KBM-7 (cell line): ENCODE data around the gene PPP2R2D.

Experiments used
- DNase-seq: peaks from one replicate; pipeline ENCODE4 v3.0.0-alpha.2; 2015
- in situ Hi-C: fragments of 300-500 bp; cut with MboI; formaldehyde crosslinking; loops from 2 replicates; pipeline ENCODE4 v1.14.3; 2020; ENCODE audit warnings: low sequenced_read_pairs, low pct_unique_long_range_greater_than_20kb, mixed read lengths

Gene PPP2R2D

GRCh38 chr10:131862548-131862947 lies 38.3 kb upstream of the PPP2R2D start:
- no peak for DNase-seq
- in situ Hi-C loops, result loop anchor here (25.0 kb wide), 1 partner anchor 1675 kb away; no protein-coding TSS in a partner anchor

GRCh38 chr10:131865223-131865917 lies 35.4 kb upstream of the PPP2R2D start:
- DNase-seq, result no peak
- in situ Hi-C loops, result loop anchor here (25.0 kb wide), 1 partner anchor 1678 kb away; no protein-coding TSS in a partner anchor

- in situ Hi-C loops, result loop anchor here (25.0 kb wide), 1 partner anchor 1679 kb away; no protein-coding TSS in a partner anchor
- no peak for DNase-seq
Measured at GRCh38 chr10:131866673-131867072, 34.1 kb upstream of the PPP2R2D start.

- DNase-seq, result no peak
- in situ Hi-C loops, result loop anchor here (25.0 kb wide), 1 partner anchor 1681 kb away; no protein-coding TSS in a partner anchor
Measured at GRCh38 chr10:131868436-131868835, 32.4 kb upstream of the PPP2R2D start.

GRCh38 chr10:131869344-131869743 lies 31.5 kb upstream of the PPP2R2D start:
- in situ Hi-C loops, result loop anchor here (25.0 kb wide), 1 partner anchor 1682 kb away; no protein-coding TSS in a partner anchor
- DNase-seq, result no peak

GRCh38 chr10:131870411-131870810 lies 30.4 kb upstream of the PPP2R2D start:
- DNase-seq, result no peak
- in situ Hi-C loops, result loop anchor here (25.0 kb wide), 1 partner anchor 1683 kb away; no protein-coding TSS in a partner anchor

GRCh38 chr10:131870831-131871672 lies 29.8 kb upstream of the PPP2R2D start:
- no peak for DNase-seq
- in situ Hi-C loops, result loop anchor here (25.0 kb wide), 1 partner anchor 1684 kb away; no protein-coding TSS in a partner anchor

GRCh38 chr10:131871673-131872005 lies 29.2 kb upstream of the PPP2R2D start:
- in situ Hi-C loops, result loop anchor here (25.0 kb wide), 1 partner anchor 1684 kb away; no protein-coding TSS in a partner anchor
- DNase-seq, result no peak

GRCh38 chr10:131872011-131872826 lies 28.6 kb upstream of the PPP2R2D start:
- in situ Hi-C loops, result loop anchor here (25.0 kb wide), 1 partner anchor 1685 kb away; no protein-coding TSS in a partner anchor
- no peak for DNase-seq

- no peak for DNase-seq
Measured at GRCh38 chr10:131872827-131873375, 27.9 kb upstream of the PPP2R2D start.

GRCh38 chr10:131874991-131875451 lies 25.8 kb upstream of the PPP2R2D start:
- in situ Hi-C loops, result loop anchor here (25.0 kb wide), 1 partner anchor 1688 kb away; no protein-coding TSS in a partner anchor
- peak; percentile 90 for DNase-seq

More at GRCh38 chr10:131872827-131873375, 27.9 kb upstream of the PPP2R2D start:
- in situ Hi-C loops, result loop anchor here (25.0 kb wide), 1 partner anchor 1686 kb away; no protein-coding TSS in a partner anchor

GRCh38 chr10:131875501-131875900 lies 25.3 kb upstream of the PPP2R2D start:
- DNase-seq, result no peak

GRCh38 chr10:131876017-131876416 lies 24.8 kb upstream of the PPP2R2D start:
- in situ Hi-C loops, result no loop called here

More at GRCh38 chr10:131875501-131875900, 25.3 kb upstream of the PPP2R2D start:
- in situ Hi-C loops, result no loop called here

GRCh38 chr10:131876508-131876907 lies 24.3 kb upstream of the PPP2R2D start:
- DNase-seq, result no peak
- in situ Hi-C loops, result no loop called here

More at GRCh38 chr10:131876017-131876416, 24.8 kb upstream of the PPP2R2D start:
- no peak for DNase-seq

- in situ Hi-C loops, result no loop called here
- DNase-seq, result no peak
Measured at GRCh38 chr10:131880016-131880590, 20.7 kb upstream of the PPP2R2D start.

- in situ Hi-C loops, result no loop called here
- DNase-seq, result peak; percentile 24
Measured at GRCh38 chr10:131881104-131881880, 19.5 kb upstream of the PPP2R2D start.

GRCh38 chr10:131882151-131882550 lies 18.7 kb upstream of the PPP2R2D start:
- in situ Hi-C loops, result no loop called here
- DNase-seq, result no peak
